SK-N-SH treated with all-trans-retinoic acid at 6 μM for 48 hours (cell line): Measurements from ENCODE around the gene JAKMIP1.

ENCODE experiments used
- ATAC-seq: fragments of 200-7000 bp; cut with Tn5 transposase; 3 replicates; pipeline ENCODE4 v1.9.1; 2020; ENCODE audit warnings: mild to moderate bottlenecking, moderate library complexity
- ARNTL ChIP-seq: fragments of 450-650 bp; formaldehyde crosslinking; IDR thresholded peaks from 2 replicates; pipeline ENCODE4 v1.5.0; 2020; ENCODE audit warnings: low read depth, mild to moderate bottlenecking, moderate library complexity, borderline replicate concordance
- BACH2 ChIP-seq: fragments of 250-450 bp; sonication (Bioruptor Pico); IDR thresholded peaks from 2 replicates; pipeline ENCODE4 v1.9.0; 2021; ENCODE audit warnings: mild to moderate bottlenecking, borderline replicate concordance
- CSDC2 ChIP-seq: fragments of 250-450 bp; sonication (Bioruptor Pico); IDR thresholded peaks from 2 replicates; pipeline ENCODE4 v1.5.0; 2020; ENCODE audit warnings: mild to moderate bottlenecking, moderate library complexity
- ESRRG ChIP-seq: fragments of 250-450 bp; sonication (Bioruptor Pico); IDR thresholded peaks from 2 replicates; pipeline ENCODE4 v1.6.1; 2021; ENCODE audit warnings: mild to moderate bottlenecking
- GLIS3 ChIP-seq: fragments of 250-450 bp; sonication (Bioruptor Pico); IDR thresholded peaks from 2 replicates; pipeline ENCODE4 v1.5.0; 2020; ENCODE audit warnings: mild to moderate bottlenecking, moderate library complexity
- ISL1 ChIP-seq: fragments of 250-450 bp; sonication (Bioruptor Pico); IDR thresholded peaks from 2 replicates; pipeline ENCODE4 v2.1.2; 2022; ENCODE audit warnings: mild to moderate bottlenecking, moderate library complexity
- PPARA ChIP-seq: fragments of 250-450 bp; sonication (Bioruptor Pico); IDR thresholded peaks from 2 replicates; pipeline ENCODE4 v1.5.0; 2020; ENCODE audit warnings: mild to moderate bottlenecking, borderline replicate concordance
- RARB ChIP-seq: fragments of 250-450 bp; sonication (Bioruptor Pico); IDR thresholded peaks from 2 replicates; pipeline ENCODE4 v1.8.0; 2021; ENCODE audit warnings: mild to moderate bottlenecking, moderate library complexity
- SNAI2 ChIP-seq: fragments of 250-450 bp; sonication (Bioruptor Pico); IDR thresholded peaks from 2 replicates; pipeline ENCODE4 v1.5.0; 2020; ENCODE audit warnings: mild to moderate bottlenecking, moderate library complexity
- TOX ChIP-seq: fragments of 250-450 bp; sonication (Bioruptor Pico); IDR thresholded peaks from 2 replicates; pipeline ENCODE4 v1.8.0; 2021; ENCODE audit warnings: mild to moderate bottlenecking, moderate library complexity, borderline replicate concordance
- ZC3H10 ChIP-seq: fragments of 250-450 bp; sonication (Bioruptor Pico); IDR thresholded peaks from 2 replicates; pipeline ENCODE4 v1.5.1; 2021; ENCODE audit warnings: mild to moderate bottlenecking, moderate library complexity
- ZFP3 ChIP-seq: fragments of 250-450 bp; sonication (Bioruptor Pico); IDR thresholded peaks from 2 replicates; pipeline ENCODE4 v1.5.0; 2020; ENCODE audit warnings: mild to moderate bottlenecking, moderate library complexity
- ZNF565 ChIP-seq: fragments of 450-650 bp; formaldehyde crosslinking; conservative IDR thresholded peaks from 2 replicates; pipeline ENCODE4 v1.5.0; 2020; ENCODE audit warnings: low read depth, mild to moderate bottlenecking, moderate library complexity
- ZNF70 ChIP-seq: fragments of 450-650 bp; formaldehyde crosslinking; IDR thresholded peaks from 2 replicates; pipeline ENCODE4 v1.5.0; 2020; ENCODE audit warnings: mild to moderate bottlenecking, moderate library complexity
- TF ChIP-seq, protein P1 (sequence below): fragments of 250-450 bp; sonication (Bioruptor Pico); IDR thresholded peaks from 2 replicates; pipeline ENCODE4 v1.5.1; 2021; ENCODE audit warnings: mild to moderate bottlenecking, moderate library complexity
- TF ChIP-seq, protein P2 (sequence below): fragments of 250-450 bp; sonication (Bioruptor Pico); IDR thresholded peaks from 2 replicates; pipeline ENCODE4 v1.8.0; 2020; ENCODE audit warnings: mild to moderate bottlenecking, moderate library complexity, borderline replicate concordance
- TF ChIP-seq, protein P3 (sequence below): fragments of 250-450 bp; sonication (Bioruptor Pico); IDR thresholded peaks from 2 replicates; pipeline ENCODE4 v1.5.1; 2020; ENCODE audit warnings: low read depth, mild to moderate bottlenecking, moderate library complexity
- TF ChIP-seq, protein P4 (sequence below): fragments of 250-450 bp; sonication (Bioruptor Pico); IDR thresholded peaks from 2 replicates; pipeline ENCODE4 v1.5.0; 2020; ENCODE audit warnings: mild to moderate bottlenecking, moderate library complexity

The JAKMIP1 gene

DNA sequence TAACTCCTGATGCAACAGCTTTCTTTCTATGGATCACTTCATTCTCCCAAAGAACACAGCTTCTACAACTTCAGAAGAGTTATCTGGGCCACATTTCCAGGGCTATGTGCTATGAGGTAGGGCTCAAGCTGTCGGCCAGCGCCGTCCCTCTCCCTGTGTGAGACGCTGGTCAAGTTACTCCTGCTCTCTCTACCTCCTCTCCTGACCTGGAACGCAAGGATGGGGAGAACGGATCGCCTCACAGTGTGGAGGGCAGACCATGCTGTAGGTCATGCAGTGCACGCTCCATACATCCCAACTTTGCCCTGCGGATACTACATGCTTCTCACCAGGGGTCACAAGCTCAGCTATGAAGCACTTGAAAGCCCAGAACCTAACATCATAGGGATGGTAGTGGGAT, 42.4 kb downstream of the JAKMIP1 start:
- TF ChIP-seq, protein P1, sequence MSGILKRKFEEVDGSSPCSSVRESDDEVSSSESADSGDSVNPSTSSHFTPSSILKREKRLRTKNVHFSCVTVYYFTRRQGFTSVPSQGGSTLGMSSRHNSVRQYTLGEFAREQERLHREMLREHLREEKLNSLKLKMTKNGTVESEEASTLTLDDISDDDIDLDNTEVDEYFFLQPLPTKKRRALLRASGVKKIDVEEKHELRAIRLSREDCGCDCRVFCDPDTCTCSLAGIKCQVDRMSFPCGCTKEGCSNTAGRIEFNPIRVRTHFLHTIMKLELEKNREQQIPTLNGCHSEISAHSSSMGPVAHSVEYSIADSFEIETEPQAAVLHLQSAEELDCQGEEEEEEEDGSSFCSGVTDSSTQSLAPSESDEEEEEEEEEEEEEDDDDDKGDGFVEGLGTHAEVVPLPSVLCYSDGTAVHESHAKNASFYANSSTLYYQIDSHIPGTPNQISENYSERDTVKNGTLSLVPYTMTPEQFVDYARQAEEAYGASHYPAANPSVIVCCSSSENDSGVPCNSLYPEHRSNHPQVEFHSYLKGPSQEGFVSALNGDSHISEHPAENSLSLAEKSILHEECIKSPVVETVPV (CRISPR knock-in tag), result no peak
- no peak for TF ChIP-seq ESRRG (CRISPR knock-in tag)
- no peak for TF ChIP-seq ARNTL (CRISPR knock-in tag)
- TF ChIP-seq SNAI2, result no peak
- no peak for TF ChIP-seq ISL1
- TF ChIP-seq, protein P2, sequence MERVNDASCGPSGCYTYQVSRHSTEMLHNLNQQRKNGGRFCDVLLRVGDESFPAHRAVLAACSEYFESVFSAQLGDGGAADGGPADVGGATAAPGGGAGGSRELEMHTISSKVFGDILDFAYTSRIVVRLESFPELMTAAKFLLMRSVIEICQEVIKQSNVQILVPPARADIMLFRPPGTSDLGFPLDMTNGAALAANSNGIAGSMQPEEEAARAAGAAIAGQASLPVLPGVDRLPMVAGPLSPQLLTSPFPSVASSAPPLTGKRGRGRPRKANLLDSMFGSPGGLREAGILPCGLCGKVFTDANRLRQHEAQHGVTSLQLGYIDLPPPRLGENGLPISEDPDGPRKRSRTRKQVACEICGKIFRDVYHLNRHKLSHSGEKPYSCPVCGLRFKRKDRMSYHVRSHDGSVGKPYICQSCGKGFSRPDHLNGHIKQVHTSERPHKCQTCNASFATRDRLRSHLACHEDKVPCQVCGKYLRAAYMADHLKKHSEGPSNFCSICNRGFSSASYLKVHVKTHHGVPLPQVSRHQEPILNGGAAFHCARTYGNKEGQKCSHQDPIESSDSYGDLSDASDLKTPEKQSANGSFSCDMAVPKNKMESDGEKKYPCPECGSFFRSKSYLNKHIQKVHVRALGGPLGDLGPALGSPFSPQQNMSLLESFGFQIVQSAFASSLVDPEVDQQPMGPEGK, result no peak
- no peak for TF ChIP-seq BACH2 (CRISPR knock-in tag)
- no peak for TF ChIP-seq GLIS3 (CRISPR knock-in tag)
- no peak for TF ChIP-seq RARB (CRISPR knock-in tag)
- TF ChIP-seq CSDC2 (CRISPR knock-in tag), result no peak
- TF ChIP-seq, protein P3, sequence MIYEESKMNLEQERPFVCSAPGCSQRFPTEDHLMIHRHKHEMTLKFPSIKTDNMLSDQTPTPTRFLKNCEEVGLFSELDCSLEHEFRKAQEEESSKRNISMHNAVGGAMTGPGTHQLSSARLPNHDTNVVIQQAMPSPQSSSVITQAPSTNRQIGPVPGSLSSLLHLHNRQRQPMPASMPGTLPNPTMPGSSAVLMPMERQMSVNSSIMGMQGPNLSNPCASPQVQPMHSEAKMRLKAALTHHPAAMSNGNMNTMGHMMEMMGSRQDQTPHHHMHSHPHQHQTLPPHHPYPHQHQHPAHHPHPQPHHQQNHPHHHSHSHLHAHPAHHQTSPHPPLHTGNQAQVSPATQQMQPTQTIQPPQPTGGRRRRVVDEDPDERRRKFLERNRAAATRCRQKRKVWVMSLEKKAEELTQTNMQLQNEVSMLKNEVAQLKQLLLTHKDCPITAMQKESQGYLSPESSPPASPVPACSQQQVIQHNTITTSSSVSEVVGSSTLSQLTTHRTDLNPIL (CRISPR knock-in tag), result no peak
- TF ChIP-seq, protein P4, sequence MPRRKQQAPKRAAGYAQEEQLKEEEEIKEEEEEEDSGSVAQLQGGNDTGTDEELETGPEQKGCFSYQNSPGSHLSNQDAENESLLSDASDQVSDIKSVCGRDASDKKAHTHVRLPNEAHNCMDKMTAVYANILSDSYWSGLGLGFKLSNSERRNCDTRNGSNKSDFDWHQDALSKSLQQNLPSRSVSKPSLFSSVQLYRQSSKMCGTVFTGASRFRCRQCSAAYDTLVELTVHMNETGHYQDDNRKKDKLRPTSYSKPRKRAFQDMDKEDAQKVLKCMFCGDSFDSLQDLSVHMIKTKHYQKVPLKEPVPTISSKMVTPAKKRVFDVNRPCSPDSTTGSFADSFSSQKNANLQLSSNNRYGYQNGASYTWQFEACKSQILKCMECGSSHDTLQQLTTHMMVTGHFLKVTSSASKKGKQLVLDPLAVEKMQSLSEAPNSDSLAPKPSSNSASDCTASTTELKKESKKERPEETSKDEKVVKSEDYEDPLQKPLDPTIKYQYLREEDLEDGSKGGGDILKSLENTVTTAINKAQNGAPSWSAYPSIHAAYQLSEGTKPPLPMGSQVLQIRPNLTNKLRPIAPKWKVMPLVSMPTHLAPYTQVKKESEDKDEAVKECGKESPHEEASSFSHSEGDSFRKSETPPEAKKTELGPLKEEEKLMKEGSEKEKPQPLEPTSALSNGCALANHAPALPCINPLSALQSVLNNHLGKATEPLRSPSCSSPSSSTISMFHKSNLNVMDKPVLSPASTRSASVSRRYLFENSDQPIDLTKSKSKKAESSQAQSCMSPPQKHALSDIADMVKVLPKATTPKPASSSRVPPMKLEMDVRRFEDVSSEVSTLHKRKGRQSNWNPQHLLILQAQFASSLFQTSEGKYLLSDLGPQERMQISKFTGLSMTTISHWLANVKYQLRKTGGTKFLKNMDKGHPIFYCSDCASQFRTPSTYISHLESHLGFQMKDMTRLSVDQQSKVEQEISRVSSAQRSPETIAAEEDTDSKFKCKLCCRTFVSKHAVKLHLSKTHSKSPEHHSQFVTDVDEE (CRISPR knock-in tag), result no peak
- ATAC-seq, result no peak

DNA sequence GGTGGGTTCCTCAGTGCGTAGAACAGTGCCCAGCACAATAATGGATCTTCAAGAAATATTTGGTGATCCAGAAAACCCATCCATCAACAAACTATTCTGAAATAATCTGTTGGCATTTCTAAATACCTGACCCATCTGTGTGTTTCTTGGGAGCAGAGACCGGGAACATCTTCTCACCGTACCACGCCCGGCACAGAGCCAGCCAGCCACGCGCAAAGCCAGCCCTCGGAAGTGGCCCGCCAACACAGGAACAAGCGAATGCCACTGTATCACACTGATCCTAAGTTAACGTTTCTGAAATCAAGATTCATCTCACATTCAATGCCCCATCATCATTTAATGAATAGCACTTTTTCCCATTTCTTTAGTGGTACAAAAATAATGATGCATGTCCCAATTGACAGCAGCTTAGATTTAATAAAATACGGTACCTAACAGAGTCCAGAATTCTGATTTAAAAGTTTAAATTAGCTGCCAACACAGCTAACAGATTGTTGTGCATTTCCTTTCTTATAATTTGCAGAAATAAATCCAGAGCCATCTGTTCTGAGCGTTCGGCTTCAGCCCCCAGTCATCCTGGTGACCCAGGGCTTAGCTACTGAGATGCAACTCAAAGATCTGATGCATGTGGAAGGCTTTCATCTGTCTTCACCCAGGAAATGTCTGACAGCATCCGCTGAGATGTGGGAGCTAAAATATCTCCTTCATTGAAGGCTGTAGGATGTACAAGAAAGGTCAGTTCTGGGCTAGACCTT, 44.2 kb downstream of the JAKMIP1 start:
- TF ChIP-seq ZNF565 (no peak), ZNF70 (no peak), ISL1 (no peak), PPARA (no peak)
- ATAC-seq, result no peak

DNA sequence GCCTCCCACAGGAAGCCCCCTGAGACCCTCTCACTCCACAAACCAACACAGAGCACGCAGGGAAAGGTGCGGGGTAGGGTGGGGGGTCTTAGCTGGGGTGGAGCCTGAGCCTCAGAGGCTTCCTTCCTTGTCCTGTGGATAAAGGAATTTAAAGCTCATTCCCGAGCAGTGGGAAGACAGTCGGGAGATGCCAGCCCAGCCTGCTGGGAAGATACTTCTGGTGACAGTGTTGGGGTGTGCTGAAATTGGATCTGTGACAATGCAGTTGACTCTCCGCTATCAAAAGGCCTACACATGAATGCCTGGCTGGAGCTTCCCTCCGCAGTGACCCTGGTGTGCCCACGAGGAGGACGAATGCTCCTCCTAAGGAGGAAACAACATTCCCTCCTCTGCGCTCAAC, 45.5 kb downstream of the JAKMIP1 start:
- TF ChIP-seq ESRRG (CRISPR knock-in tag) (no peak), ZC3H10 (no peak), ZFP3 (CRISPR knock-in tag) (no peak), ARNTL (CRISPR knock-in tag) (no peak), GLIS3 (CRISPR knock-in tag) (no peak), ISL1 (no peak), TOX (CRISPR knock-in tag) (no peak), PPARA (no peak), CSDC2 (CRISPR knock-in tag) (no peak), SNAI2 (no peak), ZNF565 (no peak), RARB (CRISPR knock-in tag) (no peak)
- TF ChIP-seq, protein P3 (CRISPR knock-in tag), result no peak
- TF ChIP-seq, protein P2, result no peak
- no peak for ATAC-seq
